Activated CD8-positive, alpha-beta memory T cell treated with anti-CD3 and anti-CD28 coated beads, Interleukin-2, amount 50 U/mL, for 24 hours (primary cell): Measurements from ENCODE around the gene CREBBP.

Experiments used
- DNase-seq: peaks from one replicate; pipeline ENCODE4 v3.0.0-alpha.2; 2020; ENCODE audit errors: extremely low read depth

The CREBBP gene

DNA sequence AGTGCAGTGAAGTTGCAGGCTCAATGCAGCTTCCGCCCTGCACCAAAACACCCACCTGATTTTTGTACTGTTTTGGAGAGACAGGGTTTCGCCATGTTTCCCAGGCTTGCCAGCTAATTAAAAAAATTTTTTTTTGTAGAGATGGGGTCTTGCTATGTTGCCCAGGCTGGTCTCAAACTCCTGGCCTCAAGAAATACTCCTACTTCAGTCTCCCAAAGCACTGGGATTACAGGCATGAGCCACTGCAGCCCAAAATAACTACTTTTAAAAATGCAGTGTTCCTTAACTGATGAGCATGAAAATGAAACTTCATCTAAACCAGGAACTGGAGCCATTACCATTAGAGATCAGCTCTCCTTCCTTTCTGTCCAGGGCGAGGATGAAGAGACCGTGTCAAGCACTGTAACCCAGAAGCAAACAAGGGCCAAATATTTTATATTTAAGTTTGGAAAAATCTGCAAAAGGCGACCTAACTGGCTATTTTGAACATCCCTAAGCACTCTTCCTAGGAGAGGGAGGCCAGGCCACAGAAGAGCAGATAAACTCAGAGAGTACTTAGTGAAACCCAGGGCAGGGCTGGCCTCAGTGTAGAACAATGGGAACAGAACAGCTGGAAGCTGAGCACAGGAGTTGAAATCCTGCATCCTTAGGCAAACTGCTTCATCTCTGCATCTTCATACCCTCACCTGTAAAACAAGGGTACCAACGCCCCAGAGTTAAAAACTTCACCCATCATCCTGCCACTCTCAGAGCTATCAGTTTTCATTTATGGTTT lies 24.0 kb downstream of the CREBBP start:
- no peak for DNase-seq

DNA sequence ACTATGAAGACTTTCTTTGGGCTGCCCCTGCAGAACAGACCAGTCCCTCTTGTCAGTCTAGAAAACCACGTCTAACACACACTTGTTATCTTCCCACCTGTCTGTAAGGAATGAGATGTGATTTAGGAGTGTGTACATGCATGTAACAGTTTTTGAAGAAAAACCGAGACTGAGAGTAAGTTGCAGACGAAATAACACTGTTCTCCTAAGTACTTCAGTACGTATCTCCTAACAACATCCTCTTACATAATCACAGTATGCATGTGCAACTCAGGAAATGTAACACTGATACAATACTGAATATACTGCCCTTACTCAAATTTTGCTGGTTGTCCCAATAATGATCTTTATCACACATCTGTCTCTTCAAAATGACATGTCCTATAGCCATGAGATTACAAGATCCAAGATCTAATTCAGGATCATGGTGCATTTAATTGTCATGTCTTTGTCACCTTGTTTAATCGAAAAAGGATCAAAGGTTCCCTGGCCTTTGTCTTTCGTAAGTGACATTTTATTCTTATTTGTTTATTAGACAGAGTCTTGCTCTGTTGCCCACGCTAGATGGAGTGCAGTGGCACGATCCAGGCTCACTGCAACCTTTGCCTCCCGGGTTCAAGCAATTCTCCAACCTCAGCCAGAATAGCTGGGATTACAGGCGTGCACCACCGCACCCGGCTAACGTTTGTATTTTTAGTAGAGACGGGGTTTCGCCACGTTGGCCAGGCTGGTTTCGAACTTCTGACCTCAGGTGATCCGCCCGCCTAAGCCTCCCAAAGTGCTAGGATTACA lies 25.6 kb downstream of the CREBBP start:
- no peak for DNase-seq

DNA sequence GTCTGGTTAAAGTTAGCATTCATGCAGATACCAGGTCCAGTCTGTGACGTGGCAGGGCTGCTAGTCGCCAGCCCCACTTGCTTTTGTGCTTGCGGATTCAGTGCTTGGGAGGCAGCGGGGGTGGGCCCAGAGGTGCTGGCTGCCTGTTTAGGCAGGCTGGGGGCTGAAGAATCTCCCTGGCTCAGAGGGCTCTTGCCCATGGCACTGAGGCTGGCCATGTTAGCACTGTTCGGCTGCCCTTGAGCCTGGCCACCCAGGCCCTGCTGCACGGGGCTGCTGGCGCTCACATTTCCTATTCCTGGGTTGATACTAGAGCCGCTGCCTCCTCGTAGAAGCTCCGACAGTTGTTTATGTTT lies 30.0 kb downstream of the CREBBP start:
- no peak for DNase-seq

DNA sequence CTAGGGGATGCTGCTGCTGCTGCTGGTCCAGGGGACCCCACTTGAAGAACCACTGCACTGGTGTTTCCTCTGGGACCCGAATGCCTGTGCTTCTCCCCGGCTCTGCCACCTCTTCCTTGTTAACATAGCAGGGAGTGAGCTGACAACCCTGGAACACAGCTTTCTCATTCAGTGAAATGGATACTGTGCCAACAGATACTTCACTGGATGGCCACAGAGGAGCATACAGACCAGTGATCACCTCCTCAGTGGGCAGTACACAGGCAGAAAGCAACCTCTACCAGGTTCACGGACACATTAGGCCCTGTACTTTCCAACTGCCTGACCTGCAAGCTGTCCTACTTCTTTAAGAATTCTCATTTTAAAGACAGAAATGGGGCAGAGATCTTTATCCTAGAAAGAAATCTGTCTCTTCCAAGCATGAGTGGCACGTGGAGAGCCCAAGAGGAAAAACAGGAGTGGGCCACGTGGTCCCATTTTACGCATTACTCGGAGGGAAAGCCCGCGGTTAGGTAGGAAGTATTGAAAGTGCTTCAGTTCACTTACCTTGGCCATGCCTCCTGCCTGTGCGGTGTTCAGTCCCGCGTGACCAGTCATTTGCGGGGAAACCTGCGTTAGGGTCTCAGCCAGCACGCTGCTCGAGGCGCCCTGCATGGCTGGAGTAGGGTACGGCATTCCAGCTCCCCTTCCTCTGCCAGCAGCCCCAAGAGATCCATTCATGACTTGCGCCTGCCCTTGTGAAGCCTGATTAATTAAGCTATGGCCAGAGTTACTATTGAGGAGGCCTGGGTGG lies 30.6 kb downstream of the CREBBP start:
- DNase-seq: no peak

DNA sequence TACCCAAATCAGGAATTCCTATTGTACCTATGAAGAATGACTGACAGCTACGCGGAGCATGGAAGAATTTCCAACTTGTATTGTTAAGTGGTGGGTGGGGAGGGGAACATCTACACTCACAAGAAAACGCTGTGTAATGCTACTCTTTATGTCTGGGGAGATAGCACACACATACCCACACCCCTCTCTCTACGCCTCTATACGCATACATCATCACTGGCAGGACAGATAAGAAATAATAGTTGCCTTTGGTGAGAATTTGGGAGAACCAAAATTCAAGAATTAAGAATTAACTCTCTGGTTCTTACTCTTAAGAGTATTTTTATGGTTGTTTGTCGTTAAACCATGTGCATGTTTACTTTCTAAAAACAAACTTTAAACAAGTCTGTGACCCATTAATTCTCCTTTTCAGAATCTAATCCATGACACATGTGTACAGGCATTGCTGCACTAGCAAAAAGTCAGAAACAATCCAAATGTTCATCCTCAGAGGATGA lies 33.9 kb downstream of the CREBBP start:
- no peak for DNase-seq

DNA sequence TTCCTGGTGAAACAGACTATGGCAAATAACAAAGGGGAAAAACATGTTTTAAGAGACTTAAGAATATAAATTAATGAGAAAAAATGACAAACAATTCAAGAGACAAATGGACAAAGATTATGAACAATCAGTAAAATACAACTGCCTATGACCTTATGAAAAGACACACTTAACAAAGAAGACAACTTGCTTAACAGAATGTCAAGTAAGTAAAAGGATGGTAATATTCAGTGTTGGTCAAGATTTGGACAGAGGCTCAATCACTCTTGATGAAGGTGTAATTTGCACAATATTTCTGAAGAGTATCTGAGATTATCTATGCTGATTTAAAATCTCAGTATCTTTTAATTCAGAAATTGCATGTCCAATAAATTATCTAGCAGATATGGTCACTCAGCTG lies 34.4 kb downstream of the CREBBP start:
- no peak for DNase-seq

DNA sequence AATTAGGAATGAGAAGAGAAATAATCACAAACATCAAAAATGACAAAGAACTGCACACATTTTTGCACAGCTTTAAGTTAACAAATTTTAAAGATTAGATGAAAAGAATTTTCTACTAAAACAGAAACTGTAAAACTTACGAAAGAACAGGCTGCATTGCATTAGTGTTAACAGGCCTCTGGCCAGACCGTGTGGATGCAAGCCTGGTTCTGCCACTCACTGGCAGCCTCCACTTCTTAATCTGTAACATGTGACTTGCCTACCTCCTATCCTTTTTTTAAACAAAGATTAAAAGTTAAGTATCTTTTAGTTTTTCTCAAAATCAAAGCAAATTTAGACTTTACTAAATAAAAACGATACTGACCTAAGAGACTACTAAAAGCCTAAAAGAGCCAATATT lies 37.5 kb downstream of the CREBBP start:
- DNase-seq: no peak

DNA sequence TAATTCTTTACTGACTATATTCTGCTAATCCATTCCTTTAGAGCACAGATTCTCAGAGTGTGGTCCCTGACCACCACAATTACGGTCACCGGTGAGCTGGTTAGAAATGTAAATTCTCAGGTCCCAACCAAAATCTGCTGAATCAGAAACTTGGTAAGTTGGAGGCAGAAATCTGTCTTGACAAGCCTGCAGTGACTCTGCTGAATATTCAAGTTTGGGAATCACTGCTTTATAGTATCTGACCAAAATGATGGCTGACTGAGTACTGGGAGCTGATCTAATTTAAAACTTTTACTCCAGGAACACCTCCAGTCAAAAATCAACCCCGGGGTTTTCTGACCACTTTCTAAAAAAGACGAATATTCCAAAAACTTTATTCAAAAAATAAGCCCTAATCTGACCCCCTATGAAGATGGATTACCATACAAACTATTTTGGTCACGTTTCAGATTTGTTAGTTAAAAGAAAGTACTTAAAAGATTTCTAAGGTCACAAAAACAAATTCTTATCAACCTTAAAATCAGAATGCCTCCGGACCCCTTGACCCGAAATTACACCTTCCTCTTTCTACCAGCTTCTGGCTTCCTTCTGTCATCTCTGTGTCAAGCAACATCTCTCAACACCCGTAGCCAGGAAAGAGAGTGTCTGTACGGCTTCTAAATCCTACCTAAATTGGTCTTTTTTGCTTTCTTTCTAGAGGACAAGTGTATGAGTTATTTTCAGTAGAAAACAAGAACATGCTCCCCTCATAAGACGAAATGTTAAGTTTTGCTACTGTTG lies 38.6 kb downstream of the CREBBP start:
- no peak for DNase-seq

DNA sequence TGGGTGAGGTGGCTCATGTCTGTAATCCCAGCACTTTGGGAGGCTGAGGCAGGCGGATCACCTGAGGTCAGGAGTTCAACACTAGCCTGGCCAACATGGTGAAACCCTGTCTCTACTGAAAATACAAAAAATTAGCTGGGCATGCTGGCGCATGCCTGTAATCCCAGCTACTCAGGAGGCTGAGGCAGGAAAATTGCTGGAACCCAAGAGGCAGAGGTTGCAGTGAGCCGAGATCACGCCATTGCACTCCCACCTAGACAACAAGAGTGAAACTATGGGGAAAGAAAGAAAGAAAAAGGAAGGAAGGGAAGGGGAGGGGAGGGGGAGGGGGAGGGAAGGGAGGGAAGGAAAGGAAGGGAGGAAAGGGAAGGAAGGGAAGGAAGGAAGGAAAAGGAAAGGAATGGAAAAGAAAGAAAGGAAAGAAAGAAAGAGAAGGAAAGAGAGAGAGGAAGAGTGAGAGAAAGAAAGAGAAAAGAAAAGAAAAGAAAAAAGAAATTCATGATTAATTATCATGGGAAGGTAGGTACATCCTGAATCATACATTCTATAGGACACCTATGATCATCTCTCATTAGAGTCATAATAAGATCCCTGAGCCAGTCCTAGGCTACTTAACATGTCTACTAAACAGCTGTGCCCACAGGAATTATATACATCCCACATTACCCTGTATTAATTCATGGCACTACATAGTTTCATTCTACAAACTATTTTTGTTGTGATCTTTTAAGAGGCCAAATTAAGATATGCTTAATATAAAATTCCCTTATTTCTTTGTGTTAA lies 40.9 kb downstream of the CREBBP start:
- DNase-seq: no peak

DNA sequence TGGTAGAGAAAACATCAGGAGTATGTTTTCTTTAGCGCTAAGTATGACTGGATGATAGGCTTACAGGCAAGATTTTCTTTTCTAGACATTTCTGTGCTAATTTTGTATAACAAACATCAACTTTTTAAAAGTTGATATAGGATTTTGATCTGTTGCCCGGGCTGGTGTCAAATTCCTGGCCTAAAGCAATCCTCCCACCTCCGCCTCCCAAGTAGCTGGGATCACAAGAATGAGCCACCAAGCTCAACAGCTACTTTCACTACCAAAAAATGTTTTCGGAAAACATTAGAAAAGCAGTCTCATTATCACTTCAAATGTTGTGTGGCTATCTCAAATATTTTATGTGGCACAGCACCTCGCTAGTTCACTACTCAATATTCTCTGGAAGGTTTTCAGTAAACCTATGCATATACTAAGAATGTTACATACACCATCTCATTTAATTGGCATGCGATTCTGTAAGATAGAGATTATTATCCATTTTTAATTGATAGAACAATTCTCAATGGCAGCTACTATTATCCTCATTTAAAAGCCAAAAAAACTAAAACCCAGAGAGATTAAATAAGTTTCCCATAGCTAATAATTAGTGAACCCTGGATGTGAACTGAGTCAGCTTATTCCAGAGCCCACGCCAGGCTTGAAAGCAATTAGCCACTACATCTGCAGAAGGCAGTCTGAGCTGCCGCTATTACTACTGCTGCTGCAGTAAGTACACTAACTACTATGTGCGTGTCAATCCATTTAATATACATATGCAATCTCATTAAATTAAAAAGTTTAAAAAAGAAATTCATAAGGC lies 41.7 kb downstream of the CREBBP start:
- DNase-seq: no peak

DNA sequence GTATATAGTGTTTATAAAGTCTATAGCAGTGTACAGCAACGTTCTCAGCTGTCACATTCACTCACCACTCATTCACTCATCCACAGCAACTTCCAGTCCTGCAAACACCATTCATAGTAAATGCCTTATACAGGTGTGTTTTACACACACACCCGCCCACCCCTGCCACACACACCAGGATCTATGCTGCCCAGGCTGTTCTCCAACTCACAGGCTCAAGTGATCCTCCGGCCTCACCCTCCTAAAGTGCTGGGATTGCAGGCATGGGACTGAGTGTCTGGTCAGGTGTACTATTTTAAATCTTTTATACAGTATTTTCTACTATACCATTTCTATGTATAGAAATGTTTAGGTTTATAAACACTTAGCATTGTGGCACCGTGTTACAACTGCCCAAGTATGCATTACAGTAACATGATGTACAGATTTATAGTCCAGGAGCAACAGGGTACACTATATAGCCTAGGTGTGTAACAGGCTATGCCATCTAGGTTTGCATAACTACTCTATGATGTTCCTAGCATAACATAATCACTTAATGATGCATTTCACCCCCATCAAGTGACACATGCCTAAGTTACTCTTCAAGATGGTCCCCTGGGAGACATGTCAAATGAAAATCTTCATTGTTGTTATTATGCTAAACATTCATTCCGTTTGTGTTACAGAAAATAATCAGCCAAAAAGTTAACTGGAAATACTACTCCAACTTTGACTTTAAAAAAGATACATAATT lies 42.5 kb downstream of the CREBBP start:
- no peak for DNase-seq

DNA sequence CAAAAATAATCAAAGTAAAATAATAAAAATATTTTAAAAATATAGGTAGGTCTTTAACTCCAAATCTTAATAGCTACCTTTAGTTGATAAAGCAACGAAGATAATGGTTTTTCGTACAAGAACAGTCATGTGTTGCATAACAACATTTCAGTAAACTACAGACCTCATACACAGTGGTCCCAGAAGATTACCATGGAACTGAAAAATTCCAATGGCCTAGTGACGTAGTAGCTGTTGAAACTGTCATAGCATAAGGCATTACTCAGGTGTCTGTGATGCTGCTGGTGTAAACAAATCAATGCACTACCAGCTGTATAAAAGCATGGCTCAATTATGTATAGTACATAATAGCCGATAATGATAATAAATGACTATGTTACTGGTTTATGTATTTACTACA lies 43.9 kb downstream of the CREBBP start:
- DNase-seq: no peak

DNA sequence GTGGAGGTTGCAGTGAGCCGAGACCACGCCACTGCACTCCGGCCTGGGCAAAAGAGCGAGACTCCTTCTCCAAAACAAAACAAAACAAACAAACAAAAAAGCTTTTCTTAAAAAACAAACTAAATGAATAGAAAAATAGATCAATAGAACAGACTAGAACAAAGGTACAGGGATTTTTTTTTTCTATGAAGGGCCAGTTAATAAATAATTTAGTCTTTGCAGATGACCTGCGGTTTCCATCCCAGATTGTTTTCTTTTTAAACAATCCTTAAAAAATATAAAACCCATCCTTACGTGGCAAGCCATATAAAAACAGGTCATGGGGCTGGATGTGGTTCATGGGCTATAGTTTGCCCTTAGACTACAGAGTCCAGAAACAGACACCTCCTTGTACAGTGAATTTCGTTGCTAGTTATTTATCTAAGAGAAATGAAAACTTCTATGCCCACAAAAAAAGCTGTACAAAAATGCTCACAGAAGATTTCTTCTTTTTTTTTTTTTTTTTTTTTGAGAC lies 45.4 kb downstream of the CREBBP start:
- DNase-seq: no peak

DNA sequence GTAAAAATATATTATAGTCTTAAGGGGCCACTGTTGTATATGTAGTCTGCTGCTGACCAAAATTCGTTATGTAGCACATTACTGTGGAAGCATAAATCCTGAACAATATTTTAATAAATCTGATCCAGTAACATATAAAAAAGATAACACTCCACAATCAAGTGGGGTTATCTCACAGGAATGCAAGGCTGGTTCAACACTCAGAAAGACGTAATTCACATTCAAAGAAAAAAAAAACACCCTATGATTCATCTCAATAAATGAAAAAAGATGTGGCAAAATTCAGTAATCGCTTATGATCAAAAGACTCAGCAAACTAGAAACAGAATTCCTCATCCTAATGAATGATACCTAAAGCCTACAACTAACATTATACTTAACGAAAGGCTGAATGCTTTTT lies 47.8 kb downstream of the CREBBP start:
- DNase-seq: no peak

DNA sequence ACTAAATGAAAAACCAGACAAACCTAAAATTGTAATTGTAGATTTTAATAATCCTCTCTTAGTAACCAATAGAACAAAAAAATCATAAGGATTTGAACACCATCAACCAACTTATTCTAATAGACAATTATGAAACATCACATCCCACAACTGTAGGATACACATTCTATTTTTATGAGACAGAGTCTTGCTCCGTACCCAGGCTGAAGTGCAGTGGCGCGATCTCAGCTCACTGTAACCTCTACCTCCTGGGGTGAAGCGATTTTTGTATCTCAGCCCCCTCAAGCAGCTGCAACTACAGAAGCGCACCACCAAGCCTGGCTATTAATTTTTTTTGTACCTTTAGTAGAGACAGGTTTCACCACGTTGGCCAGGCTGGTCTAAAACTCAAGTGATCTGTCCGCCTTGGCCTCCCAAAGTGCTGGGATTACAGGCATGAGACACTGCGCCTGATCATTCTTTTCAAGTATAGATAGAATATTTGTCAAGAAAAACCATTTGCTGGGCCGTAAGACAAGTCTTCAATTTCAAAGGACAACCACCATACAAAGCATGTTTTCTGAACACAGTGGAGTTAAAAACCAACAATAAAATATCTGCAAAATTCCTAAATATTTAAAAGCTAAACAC lies 49.8 kb downstream of the CREBBP start:
- no peak for DNase-seq

DNA sequence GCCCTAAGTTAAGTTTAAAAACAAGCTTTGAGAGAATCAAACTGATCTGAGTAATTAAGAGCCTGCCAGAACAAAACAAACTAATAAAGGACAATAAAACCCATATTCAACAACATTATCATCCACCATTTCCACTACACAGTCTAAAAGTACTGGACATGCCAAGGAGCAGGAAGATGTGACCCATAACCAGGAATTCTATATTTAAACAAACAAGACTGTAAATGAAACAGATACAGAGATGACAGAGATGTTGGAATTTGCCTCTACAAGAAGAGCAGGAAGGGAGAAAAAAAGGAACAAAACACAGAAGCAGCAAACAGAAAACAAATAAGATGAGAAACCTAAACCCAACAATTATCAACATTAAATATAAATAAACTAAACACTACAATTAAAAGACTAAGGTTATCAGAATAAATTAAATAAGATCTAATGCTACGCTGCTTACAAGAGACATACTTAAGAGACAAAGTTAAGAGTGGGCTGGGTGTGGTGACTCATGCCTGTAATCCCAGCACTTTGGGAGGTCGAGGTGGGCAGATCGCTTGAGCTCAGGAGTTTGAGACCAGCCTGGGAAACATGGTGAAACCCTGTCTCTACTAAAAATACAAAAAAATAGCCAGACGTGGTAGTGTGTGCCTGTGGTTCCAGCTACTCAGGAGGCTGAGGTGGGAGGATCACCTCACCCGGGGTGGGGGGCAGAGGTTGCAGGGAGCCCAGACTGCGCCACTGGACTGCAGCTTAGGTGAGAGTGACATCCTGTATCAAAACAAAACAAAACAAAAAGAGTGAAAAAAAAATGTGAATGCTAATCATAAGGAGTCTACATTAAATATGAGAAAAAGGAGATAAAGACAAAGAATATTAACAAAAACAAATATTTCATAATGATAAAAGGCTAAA lies 50.6 kb downstream of the CREBBP start:
- DNase-seq: no peak

DNA sequence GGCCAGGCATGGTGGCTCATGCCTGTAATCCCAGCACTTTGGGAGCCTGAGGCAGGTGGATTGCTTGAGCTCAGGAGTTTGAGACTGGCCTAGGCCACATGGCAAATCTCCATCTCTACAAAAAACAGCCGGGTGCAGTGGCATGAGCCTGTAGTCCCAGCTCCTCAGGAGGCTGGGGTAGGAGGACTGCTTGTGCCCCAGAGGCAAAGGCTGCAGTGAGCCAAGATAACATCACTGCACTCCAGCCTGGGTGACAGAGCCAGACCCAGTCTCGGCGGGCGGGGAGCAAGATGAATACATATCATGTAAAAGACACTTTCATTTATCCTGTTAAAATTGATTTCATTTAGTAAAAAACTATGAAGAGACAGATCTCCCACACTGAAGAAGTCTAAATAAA lies 54.6 kb downstream of the CREBBP start:
- DNase-seq: no peak

DNA sequence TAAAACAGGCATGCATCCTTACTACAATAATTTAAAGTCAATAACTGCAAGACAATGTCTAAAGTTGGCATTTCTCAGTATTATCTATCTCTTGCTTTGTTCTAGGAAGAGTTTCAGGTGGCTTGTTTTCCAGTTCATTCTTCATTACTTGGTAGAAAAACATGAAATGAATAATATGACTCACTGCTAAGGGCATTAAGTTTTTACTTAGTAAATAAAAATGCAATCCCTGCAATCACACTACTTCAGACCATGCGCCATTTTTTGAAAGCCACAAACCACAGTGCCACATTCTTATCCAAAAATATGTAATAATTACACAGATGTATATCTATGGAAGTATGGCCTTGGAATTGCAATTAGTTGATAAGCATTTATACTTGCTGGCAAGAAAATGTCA lies 55.4 kb downstream of the CREBBP start:
- DNase-seq: no peak
